Esophagus (tissue), 2 donors: ENCODE measurements around the gene DNASE1L1. TPM values are rescaled to one million over a fixed set of nuclear protein-coding genes. Genes with fewer than 3 reads are reported as not detected.

ENCODE experiments used
- H3K27ac ChIP-seq, 2 donors: one replicate each; pipeline ENCODE4 v1.5.1; 2013; ENCODE audit warnings: low read depth in 2 of 2, mild to moderate bottlenecking in 2 of 2, inconsistent platforms in 1 of 2, low read length in 1 of 2, moderate library complexity in 1 of 2
- H3K27me3 ChIP-seq, 2 donors: one replicate each; pipeline ENCODE4 v1.6.1; 2013; ENCODE audit warnings: low read length in 2 of 2, control low read depth in 1 of 2, mild to moderate bottlenecking in 1 of 2; ENCODE audit not compliant: insufficient read depth in 2 of 2, control insufficient read depth in 1 of 2
- H3K36me3 ChIP-seq, 2 donors: one replicate each; pipeline ENCODE4 v1.6.1; 2013; ENCODE audit warnings: low read length in 1 of 2; ENCODE audit not compliant: control insufficient read depth in 2 of 2, insufficient read depth in 2 of 2
- H3K4me1 ChIP-seq, 2 donors: one replicate each; pipeline ENCODE4 v1.6.1; 2013; ENCODE audit warnings: low read length in 1 of 2; ENCODE audit not compliant: control insufficient read depth in 2 of 2, insufficient read depth in 2 of 2
- H3K4me3 ChIP-seq, 2 donors: one replicate each; pipeline ENCODE4 v1.5.1; 2013; ENCODE audit warnings: low read length in 2 of 2, mild to moderate bottlenecking in 2 of 2, low read depth in 1 of 2, moderate library complexity in 1 of 2
- H3K9me3 ChIP-seq, 2 donors: one replicate each; pipeline ENCODE4 v1.6.1; 2013; ENCODE audit warnings: mild to moderate bottlenecking in 2 of 2, low read depth in 1 of 2, low read length in 1 of 2, moderate library complexity in 1 of 2; ENCODE audit not compliant: control insufficient read depth in 2 of 2, insufficient read depth in 1 of 2
- WGBS, 2 donors: extraction: QIAGEN DNeasy Blood & Tissue Kit; methylation state at CpG; one replicate each; pipeline ENCODE4 v1.1.7; 2013; 5-methylcytosine and 5-hydroxymethylcytosine counted together
- polyA plus RNA-seq, 2 donors: library from polyadenylated mRNA; stranded (reverse); fragments of 200-250 nt; gene quantifications; one replicate each; pipeline ENCODE4 v1.2.3, GENCODE V29; 2013
- donor health status: healthy with polysubstance abuse.
- donor health status: Bipolar disorder and iron deficiency.

Gene DNASE1L1, protein sequence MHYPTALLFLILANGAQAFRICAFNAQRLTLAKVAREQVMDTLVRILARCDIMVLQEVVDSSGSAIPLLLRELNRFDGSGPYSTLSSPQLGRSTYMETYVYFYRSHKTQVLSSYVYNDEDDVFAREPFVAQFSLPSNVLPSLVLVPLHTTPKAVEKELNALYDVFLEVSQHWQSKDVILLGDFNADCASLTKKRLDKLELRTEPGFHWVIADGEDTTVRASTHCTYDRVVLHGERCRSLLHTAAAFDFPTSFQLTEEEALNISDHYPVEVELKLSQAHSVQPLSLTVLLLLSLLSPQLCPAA
- 10 to 100 TPM; 20.1 to 20.3 TPM for polyA plus RNA-seq

DNA sequence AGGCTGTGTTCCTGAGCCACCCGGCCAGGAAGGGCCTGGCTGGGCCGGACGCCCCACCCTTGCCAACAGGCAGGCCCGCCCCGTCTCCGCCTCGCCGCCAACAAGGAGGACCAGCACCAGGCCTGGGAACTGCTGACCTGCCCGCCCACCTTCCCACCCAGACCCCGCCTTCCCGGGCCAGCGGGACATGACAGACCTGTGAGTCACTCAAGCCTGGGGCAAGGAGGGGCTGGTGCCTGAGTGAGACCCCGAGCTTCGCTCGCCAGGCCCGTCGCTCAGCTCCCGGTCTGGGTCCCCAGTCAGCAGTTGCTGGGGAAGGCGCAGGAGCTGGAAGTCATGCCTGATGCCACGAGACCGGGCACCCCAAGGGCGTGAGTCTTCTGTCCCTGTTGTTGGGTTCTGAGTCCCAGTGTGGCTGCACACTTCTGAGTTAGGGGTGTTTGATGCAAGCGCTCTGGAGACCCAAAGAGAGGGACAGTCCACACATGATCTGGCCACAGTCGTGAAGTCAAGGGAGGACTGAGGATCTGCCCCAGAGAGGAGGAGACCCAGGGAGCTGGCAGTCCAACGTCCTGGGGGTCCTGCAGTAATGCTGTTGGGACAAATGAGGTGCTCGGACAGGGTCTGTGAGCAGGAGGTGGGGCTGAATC is at the start of gene DNASE1L1:
Gene DNASE1L1 (minus strand): TSS at position 33 of the 650 bp plus-strand sequence. CDS start 3,686 bp downstream, outside the sequence.
- WGBS, 2 donors = 28 to 45% methylated on average over 14 to 26 of the region's 26 CpGs
- H3K27ac ChIP-seq = peak within 1 kb of the TSS; percentile 75 to 88
- H3K9me3 ChIP-seq = no peaks in the 10 kb centered on the region
- peaks cover 0 to 3% of the 10 kb centered on the region in 2 donors for H3K36me3 ChIP-seq
- H3K4me1 ChIP-seq = peaks cover 0 to 11% of the 10 kb centered on the region in 2 donors
- no peaks in the 10 kb centered on the region for H3K27me3 ChIP-seq
- peak within 1 kb of the TSS in 1 of 2 donors; percentile 45 for H3K4me3 ChIP-seq

DNA sequence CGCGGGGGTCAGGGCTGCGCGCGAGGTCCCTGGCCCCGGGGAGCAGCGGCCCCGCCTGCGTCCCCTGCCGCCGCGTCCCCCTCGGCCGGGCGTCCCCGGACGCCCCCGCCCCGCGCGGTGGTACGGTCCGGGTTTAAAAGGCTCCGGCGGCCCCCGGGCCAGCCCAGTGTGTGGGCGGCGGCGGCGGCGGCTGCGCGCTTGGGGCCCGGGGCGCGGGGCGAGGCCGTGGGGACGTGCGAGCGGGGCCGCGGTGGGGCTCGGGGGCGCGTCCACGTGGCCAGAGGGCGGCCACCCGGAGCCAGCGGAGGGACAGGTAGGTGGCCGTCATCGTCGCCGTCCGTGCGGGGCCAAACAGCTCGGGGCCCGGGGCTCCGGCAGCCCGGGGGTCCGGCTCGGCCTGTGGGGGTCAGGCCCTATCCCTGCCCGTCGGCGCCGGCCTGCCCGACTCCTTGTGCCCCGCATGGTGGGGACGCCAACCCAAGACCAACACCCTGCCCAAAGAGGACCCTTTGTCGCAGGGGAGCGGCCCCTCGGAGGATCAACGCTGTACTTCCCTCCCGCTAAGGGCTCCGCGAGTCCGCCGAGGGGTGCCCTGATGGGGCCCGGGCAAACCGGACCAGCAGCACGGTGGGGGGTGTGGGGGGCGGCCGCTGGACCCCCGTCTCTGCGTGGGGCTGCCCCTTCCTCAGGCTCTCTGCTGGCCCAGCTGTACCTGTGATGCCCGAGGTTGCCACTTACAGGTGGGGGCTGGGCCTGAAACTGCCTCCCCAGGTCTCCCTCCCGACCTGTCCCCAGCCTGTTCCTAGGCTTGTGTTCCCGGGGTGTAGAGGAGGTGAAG is 49.3 kb upstream of the DNASE1L1 start, which contains the start of gene PLXNA3:
Gene PLXNA3 (plus strand): TSS at position 166 of the 838 bp plus-strand sequence. CDS start 1,903 bp downstream, outside the sequence.
- WGBS, 2 donors = 1 to 37% methylated on average over 61 to 88 of the region's 88 CpGs
- H3K9me3 ChIP-seq = peaks cover 0 to 4% of the 10 kb centered on the region in 2 donors
- peak within 1 kb of the TSS; percentile 49 to 67 for H3K4me3 ChIP-seq
- peaks cover 0 to 18% of the 10 kb centered on the region in 2 donors for H3K36me3 ChIP-seq
- H3K27ac ChIP-seq = peak within 1 kb of the TSS; percentile 72 to 73
- peaks cover 0 to 11% of the 10 kb centered on the region in 2 donors for H3K4me1 ChIP-seq
- no peaks in the 10 kb centered on the region for H3K27me3 ChIP-seq

DNA sequence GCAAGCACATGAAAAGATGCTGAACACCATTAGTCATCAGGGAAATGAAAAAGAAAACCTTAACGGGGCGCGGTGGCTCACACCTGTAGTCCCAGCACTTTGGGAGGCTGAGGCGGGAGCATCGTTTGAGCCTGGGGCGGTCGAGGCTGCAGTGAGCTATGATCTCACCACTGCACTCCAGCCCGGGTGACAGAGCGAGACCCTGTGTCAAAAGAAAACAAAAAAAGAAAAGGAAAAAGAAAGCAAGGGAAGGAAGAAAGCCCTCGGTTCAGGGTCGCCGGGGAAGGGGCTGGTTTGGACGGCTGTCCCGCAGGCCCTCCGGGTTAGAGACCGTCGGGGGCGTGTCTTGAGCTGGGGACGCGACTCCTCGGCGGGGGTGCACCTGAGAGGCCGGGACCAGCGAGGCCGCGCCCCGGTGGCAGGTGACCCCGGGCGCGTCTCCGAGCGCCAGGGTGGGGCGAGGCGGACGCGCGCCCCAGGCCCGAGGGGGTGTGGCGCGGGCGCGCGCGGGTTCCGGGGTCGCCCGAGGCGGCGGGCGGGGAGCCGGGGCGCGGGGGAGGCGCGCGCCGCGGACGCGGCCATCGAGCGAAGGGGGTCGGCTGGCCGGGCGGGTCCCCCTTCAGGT is 48.5 kb upstream of the DNASE1L1 start:
- Histone ChIP-seq H3K36me3 (peaks cover 0 to 14% of the 10 kb centered on the region in 2 donors), H3K27me3 (no peaks in the 10 kb centered on the region), H3K4me3 (peak overlapping the region; percentile 49 to 67), H3K4me1 (peaks cover 0 to 11% of the 10 kb centered on the region in 2 donors), H3K27ac (peak overlapping the region; percentile 72 to 73), H3K9me3 (peaks cover 0 to 4% of the 10 kb centered on the region in 2 donors)
- 2 to 31% methylated on average over 18 to 65 of the region's 65 CpGs for WGBS, 2 donors

DNA sequence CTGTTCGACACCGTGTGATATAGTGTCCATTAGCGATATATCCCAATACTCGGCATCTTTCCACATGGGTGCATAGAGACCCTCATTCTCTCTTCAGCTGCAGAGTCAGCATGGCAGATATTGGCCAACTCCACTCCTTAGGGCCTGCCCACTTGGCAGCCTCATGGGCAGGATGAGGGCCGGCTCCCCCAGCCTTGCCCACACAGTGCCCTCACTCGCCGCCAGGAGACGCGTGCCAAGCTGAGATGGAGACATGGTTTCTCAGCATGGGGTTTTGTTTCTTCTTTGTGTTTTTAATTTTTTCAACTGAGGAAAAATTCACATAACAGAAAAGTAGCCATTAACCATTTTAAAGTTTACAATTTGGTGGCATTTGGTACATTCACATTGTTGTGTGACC is 43.8 kb upstream of the DNASE1L1 start:
- 82 to 91% methylated on average over 9 of the region's 9 CpGs for WGBS, 2 donors
- peaks cover 0 to 17% of the 10 kb centered on the region in 2 donors for H3K36me3 ChIP-seq
- no peaks in the 10 kb centered on the region for H3K27me3 ChIP-seq
- H3K4me1 ChIP-seq = no peaks in the 10 kb centered on the region
- H3K4me3 ChIP-seq = no peak overlapping the region
- no peak overlapping the region for H3K27ac ChIP-seq
- H3K9me3 ChIP-seq = no peaks in the 10 kb centered on the region

DNA sequence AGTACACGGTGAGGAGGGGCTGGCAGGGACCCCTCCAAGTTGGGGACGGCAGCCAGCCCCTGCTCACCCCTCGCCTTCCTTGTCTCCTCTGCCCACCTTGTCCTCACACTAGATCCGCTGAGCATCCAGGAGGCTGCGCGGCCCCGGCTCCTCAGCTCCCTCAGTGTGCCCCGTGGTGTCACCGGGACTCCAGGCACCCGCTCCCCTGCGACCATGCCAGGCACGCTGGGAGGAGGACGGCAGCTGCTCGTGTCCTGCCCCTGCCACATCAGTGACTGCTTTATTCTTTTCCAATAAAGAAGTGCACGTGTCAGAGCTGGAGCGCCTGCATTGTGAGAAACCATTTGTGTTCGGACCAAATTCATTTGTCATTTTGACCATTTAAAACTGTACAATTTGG is 41.3 kb upstream of the DNASE1L1 start:
- 91 to 95% methylated on average over 17 of the region's 17 CpGs for WGBS, 2 donors
- peaks cover 0 to 17% of the 10 kb centered on the region in 2 donors for H3K36me3 ChIP-seq
- no peaks in the 10 kb centered on the region for H3K9me3 ChIP-seq
- no peak overlapping the region for H3K4me3 ChIP-seq
- H3K27me3 ChIP-seq = no peaks in the 10 kb centered on the region
- H3K4me1 ChIP-seq = no peaks in the 10 kb centered on the region
- no peak overlapping the region for H3K27ac ChIP-seq

DNA sequence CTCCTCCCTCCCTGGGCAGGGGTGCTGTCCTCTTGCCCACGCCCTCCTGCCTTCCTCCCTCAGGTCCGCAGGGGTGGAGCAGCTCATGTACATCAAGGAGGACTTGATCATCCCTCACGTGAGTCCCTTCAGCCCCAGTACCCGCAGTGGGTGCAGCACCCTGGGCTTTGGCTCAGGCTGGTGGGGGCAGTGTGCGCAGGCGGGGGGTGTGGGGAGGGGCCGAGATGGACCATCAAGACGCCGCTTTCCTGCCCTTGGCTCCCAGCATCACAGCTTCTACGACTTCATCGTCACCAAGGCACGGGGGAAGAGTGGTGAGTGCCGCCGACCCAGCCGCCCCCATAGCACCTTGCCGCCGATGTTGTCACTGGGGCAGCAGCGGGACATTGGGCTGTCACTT is 40.6 kb upstream of the DNASE1L1 start:
- Histone ChIP-seq H3K27me3 (no peaks in the 10 kb centered on the region), H3K4me1 (peaks cover 2 to 4% of the 10 kb centered on the region in 2 donors), H3K36me3 (peaks cover 0 to 17% of the 10 kb centered on the region in 2 donors), H3K9me3 (no peaks in the 10 kb centered on the region), H3K27ac (no peak overlapping the region), H3K4me3 (no peak overlapping the region)
- 95 to 96% methylated on average over 18 of the region's 18 CpGs for WGBS, 2 donors

DNA sequence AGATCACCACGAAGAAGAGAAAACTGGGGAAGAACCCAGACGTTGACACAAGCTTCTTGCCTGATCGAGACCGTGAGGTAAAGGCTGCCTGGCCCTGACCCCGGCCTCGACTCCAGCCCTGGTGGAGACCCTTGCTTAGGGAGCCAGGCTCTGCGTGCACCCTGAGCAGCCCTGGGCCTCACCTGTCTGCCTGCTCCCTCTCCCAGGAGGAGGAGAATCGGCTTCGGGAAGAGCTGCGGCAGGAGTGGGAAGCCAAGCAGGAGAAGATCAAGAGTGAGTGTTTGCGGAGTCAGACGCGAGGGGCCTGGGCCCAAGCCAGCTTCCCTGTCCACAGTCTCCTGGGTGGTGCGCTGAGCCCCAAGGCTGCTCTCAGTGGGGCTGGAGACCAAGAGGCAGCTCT is 39.4 kb upstream of the DNASE1L1 start:
- WGBS, 2 donors = 92 to 93% methylated on average over 14 of the region's 14 CpGs
- Histone ChIP-seq H3K36me3 (peaks cover 0 to 17% of the 10 kb centered on the region in 2 donors), H3K4me1 (peaks cover 3 to 6% of the 10 kb centered on the region in 2 donors), H3K4me3 (no peak overlapping the region), H3K27me3 (no peaks in the 10 kb centered on the region), H3K9me3 (no peaks in the 10 kb centered on the region), H3K27ac (no peak overlapping the region)

DNA sequence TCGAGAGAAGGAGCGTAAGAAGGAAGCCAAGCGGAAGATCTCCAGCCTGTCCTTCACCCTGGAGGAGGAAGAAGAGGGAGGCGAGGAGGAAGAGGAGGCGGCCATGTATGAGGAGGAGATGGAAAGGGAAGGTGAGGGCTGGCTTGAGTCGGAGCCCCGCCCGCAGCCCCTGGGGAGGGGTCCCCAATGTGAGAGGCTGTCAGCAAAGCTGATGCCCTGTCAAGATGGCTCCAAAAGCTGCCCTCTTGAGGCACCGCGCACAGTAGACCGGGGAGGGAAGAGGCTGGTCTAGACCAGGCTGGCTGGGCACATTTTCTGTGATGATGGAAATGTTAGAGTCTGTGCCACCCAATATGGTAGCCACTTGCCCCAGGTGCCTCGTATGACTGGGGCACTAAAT is 37.4 kb upstream of the DNASE1L1 start:
- 87 to 96% methylated on average over 12 of the region's 12 CpGs for WGBS, 2 donors
- H3K27ac ChIP-seq = no peak overlapping the region
- peaks cover 7 to 8% of the 10 kb centered on the region in 2 donors for H3K4me1 ChIP-seq
- no peaks in the 10 kb centered on the region for H3K9me3 ChIP-seq
- no peak overlapping the region for H3K4me3 ChIP-seq
- H3K27me3 ChIP-seq = no peaks in the 10 kb centered on the region
- peaks cover 0 to 24% of the 10 kb centered on the region in 2 donors for H3K36me3 ChIP-seq

DNA sequence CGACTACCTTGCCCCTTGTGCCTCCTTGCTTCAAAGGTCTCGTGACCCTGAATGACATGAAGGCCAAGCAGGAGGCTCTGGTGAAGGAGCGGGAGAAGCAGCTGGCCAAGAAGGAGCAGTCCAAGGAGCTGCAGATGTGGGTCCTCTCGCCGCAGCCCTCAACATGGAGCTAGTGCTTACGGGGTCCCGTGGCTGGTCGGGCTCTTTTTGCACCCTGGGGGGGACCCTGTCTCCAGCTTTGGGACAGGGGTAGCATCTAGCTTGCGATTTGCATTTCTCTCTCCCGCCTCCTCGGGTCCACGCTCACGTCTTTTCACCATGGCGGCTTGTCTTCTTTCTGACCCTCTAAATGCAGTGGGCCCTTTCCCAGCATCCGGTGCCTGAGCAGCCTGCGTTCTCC is 36.7 kb upstream of the DNASE1L1 start:
- 91 to 95% methylated on average over 16 of the region's 16 CpGs for WGBS, 2 donors
- Histone ChIP-seq H3K27me3 (no peaks in the 10 kb centered on the region), H3K4me1 (peaks cover 7 to 8% of the 10 kb centered on the region in 2 donors), H3K27ac (no peak overlapping the region), H3K36me3 (peaks cover 0 to 25% of the 10 kb centered on the region in 2 donors), H3K9me3 (no peaks in the 10 kb centered on the region), H3K4me3 (no peak overlapping the region)
